Measurements from ENCODE around the gene PROX2. TPM values are rescaled to one million over a fixed set of nuclear protein-coding genes. Genes with fewer than 3 reads are reported as not detected.

Gene PROX2, protein sequence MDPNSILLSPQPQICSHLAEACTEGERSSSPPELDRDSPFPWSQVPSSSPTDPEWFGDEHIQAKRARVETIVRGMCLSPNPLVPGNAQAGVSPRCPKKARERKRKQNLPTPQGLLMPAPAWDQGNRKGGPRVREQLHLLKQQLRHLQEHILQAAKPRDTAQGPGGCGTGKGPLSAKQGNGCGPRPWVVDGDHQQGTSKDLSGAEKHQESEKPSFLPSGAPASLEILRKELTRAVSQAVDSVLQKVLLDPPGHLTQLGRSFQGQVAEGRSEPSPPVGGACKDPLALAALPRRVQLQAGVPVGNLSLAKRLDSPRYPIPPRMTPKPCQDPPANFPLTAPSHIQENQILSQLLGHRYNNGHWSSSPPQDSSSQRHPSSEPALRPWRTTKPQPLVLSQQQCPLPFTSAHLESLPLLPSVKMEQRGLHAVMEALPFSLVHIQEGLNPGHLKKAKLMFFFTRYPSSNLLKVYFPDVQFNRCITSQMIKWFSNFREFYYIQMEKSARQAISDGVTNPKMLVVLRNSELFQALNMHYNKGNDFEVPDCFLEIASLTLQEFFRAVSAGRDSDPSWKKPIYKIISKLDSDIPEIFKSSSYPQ
- total RNA-seq (2022; extraction: Qiagen RNA extraction; ENCODE audit: low read depth): not detected in 5 replicates

GRCh38 chr14:74875941-74876913 is at the start of gene PROX2:
Gene PROX2 (minus strand): TSS chr14:74876145. CDS start chr14:74863834, 12,311 bp downstream.

GRCh38 chr14:74922752-74923401 is 46.9 kb upstream of the PROX2 start, which contains the start of gene RPS6KL1:
Gene RPS6KL1 (minus strand): TSS chr14:74923260. CDS start chr14:74921541, 1,719 bp downstream.

DNA sequence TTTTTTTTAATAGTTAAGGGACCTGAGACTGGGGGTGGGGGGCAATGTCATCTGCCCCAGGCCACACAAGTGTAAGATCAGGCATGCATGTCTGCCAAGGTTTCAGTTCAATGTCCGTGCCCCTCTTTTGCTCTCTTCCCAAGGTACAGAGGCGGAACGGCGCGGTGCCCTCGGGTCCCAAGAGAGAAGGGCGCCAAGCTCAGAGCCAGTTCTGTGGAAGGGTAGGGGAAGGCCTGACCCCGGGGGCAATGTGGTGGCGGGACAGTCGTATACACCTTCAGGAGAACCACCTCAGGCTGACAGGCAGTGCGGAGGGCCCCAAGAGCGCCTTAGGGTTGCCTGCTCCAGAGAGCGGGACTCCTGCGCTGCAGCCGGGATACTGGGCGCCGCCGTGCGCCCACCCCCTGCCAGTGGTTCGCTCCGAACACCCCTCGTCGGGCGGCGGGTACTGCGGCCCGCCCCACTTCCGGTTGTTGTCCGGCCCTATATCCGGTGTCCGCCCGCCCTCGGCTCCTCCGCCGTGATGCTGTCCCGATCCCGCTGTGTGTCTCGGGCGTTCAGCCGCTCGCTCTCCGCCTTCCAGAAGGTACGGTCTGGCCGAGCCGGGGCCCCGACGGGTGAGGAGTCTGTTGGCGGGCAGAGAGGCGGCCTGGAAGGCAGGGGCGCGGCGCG is 5.6 kb upstream of the PROX2 start, which contains the start of gene DLST:
Gene DLST (plus strand): TSS at position 486 of the 672 bp plus-strand sequence. CDS start 38 bp downstream, at position 524.

Other genes starting within 250 kb of the PROX2 start
- 21.4 to 29.5 TPM (median 25.1 TPM) in 5 replicates for gene AREL1, start 163.1 kb downstream of the PROX2 start, total RNA-seq (2022; extraction: Qiagen RNA extraction; ENCODE audit: low read depth)
- gene FCF1, start 163.0 kb downstream of the PROX2 start, total RNA-seq (2022; extraction: Qiagen RNA extraction; ENCODE audit: low read depth): 48.8 to 83.4 TPM (median 50.3 TPM) in 5 replicates
- gene YLPM1, start 112.8 kb downstream of the PROX2 start, total RNA-seq (2022; extraction: Qiagen RNA extraction; ENCODE audit: low read depth): 37.5 to 43.7 TPM (median 41.8 TPM) in 5 replicates
- gene DLST, start 5.8 kb upstream of the PROX2 start, total RNA-seq (2022; extraction: Qiagen RNA extraction; ENCODE audit: low read depth): 89.2 to 100 TPM (median 98.2 TPM) in 5 replicates
- 0.37 to 0.81 TPM (median 0.51 TPM) in 4 of 5 replicates, not detected in the other for gene RPS6KL1, start 47.1 kb upstream of the PROX2 start, total RNA-seq (2022; extraction: Qiagen RNA extraction; ENCODE audit: low read depth)
- gene PGF, start 79.5 kb upstream of the PROX2 start, total RNA-seq (2022; extraction: Qiagen RNA extraction; ENCODE audit: low read depth): 2.5 to 4.7 TPM (median 4.1 TPM) in 5 replicates
- 77.2 to 88.8 TPM (median 85.6 TPM) in 5 replicates for gene EIF2B2, start 126.8 kb upstream of the PROX2 start, total RNA-seq (2022; extraction: Qiagen RNA extraction; ENCODE audit: low read depth)
- 13.5 to 20.9 TPM (median 19.3 TPM) in 5 replicates for gene MLH3, start 175.3 kb upstream of the PROX2 start, total RNA-seq (2022; extraction: Qiagen RNA extraction; ENCODE audit: low read depth)
- 22.2 to 34.4 TPM (median 26.1 TPM) in 5 replicates for gene ACYP1, start 187.9 kb upstream of the PROX2 start, total RNA-seq (2022; extraction: Qiagen RNA extraction; ENCODE audit: low read depth)
- gene ZC2HC1C, start 193.5 kb upstream of the PROX2 start, total RNA-seq (2022; extraction: Qiagen RNA extraction; ENCODE audit: low read depth): 3.9 to 5.3 TPM (median 4.1 TPM) in 5 replicates